Measurements from ENCODE around the gene HK1. TPM values are rescaled to one million over a fixed set of nuclear protein-coding genes. Genes with fewer than 3 reads are reported as not detected.

Gene HK1
- total RNA-seq, 1 donor from 2014 or later, result 110 TPM

DNA sequence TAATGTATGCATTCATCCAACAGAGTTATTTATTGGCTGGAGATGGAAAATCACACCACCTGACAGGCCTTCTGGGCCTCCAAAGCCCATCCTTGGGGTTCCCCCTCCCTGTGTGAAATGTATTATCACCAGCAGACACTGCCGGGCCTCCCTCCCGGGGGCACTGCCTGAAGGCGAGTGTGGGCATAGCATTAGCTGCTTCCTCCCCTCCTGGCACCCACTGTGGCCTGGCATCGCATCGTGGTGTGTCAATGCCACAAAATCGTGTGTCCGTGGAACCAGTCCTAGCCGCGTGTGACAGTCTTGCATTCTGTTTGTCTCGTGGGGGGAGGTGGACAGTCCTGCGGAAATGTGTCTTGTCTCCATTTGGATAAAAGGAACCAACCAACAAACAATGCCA is 123.1 kb downstream of the HK1 start:
- peak; percentile 84 for DNase-seq (ENCODE audit: low spot score)
- no peaks in the 10 kb centered on the region for H3K9me3 Mint-ChIP-seq (ENCODE audit: low read depth)
- H3K4me1 Mint-ChIP-seq (ENCODE audit: low read depth), result peaks cover 6% of the 10 kb centered on the region
- H3K36me3 Mint-ChIP-seq (ENCODE audit: low read depth), result peaks cover 30% of the 10 kb centered on the region
- no peaks in the 10 kb centered on the region for H3K27me3 Mint-ChIP-seq (ENCODE audit: low read depth)
- H3K27ac Mint-ChIP-seq (ENCODE audit: unreplicated experiment), result no peak overlapping the region
- H3K4me3 Mint-ChIP-seq (ENCODE audit: unreplicated experiment), result no peak overlapping the region
- TF ChIP-seq, protein P1, sequence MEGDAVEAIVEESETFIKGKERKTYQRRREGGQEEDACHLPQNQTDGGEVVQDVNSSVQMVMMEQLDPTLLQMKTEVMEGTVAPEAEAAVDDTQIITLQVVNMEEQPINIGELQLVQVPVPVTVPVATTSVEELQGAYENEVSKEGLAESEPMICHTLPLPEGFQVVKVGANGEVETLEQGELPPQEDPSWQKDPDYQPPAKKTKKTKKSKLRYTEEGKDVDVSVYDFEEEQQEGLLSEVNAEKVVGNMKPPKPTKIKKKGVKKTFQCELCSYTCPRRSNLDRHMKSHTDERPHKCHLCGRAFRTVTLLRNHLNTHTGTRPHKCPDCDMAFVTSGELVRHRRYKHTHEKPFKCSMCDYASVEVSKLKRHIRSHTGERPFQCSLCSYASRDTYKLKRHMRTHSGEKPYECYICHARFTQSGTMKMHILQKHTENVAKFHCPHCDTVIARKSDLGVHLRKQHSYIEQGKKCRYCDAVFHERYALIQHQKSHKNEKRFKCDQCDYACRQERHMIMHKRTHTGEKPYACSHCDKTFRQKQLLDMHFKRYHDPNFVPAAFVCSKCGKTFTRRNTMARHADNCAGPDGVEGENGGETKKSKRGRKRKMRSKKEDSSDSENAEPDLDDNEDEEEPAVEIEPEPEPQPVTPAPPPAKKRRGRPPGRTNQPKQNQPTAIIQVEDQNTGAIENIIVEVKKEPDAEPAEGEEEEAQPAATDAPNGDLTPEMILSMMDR (IDR thresholded peaks at IDR 0.05), result no peak

DNA sequence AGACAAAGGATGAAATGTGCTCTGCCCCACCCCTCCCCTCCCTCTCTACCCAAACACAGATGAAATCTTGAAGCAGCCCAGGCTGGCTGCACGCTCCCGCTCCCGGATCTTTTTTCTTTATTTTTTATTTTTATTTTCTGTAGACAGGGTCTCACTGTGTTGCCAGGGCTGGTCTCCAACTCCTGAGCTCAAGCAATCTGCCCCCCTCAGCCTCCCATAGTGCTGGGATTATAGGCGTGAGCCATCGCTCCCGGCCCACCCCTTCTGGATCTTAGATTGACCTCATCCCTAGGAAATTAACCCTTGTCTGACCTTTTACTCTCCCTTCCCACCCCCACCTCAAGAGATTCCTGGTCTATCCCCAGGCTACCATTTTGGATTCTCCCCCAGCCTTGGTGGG is 124.1 kb downstream of the HK1 start:
- Mint-ChIP-seq H3K9me3 (ENCODE audit: low read depth) (no peaks in the 10 kb centered on the region), H3K4me1 (ENCODE audit: low read depth) (peaks cover 12% of the 10 kb centered on the region), H3K27me3 (ENCODE audit: low read depth) (no peaks in the 10 kb centered on the region), H3K27ac (ENCODE audit: unreplicated experiment) (no peak overlapping the region), H3K36me3 (ENCODE audit: low read depth) (peaks cover 26% of the 10 kb centered on the region), H3K4me3 (ENCODE audit: unreplicated experiment) (no peak overlapping the region)
- TF ChIP-seq, protein P1 (IDR thresholded peaks at IDR 0.05), result no peak
- no peak for DNase-seq (ENCODE audit: low spot score)

DNA sequence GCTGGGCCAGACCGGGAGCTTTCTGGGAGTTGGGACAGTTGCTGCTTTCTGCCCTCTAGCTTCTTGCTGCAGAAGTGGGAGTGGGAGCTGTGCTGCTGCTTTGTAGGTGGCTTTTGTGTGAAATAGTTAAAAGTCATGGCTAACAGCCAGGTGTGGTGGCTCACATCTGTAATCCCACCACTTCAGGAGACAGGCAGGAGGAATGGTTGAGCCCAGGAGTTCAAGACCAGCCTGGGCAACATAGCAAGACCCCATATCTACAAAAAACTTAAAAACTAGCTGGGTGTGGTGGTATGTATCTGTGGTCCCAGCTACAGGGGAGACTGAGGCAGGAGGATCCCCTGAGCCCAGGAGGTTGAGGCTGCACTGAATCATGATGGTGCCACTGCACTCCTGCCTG is 124.8 kb downstream of the HK1 start:
- Mint-ChIP-seq H3K9me3 (ENCODE audit: low read depth) (no peaks in the 10 kb centered on the region), H3K4me3 (ENCODE audit: unreplicated experiment) (no peak overlapping the region), H3K27ac (ENCODE audit: unreplicated experiment) (no peak overlapping the region), H3K27me3 (ENCODE audit: low read depth) (no peaks in the 10 kb centered on the region), H3K4me1 (ENCODE audit: low read depth) (peaks cover 17% of the 10 kb centered on the region), H3K36me3 (ENCODE audit: low read depth) (peaks cover 26% of the 10 kb centered on the region)
- DNase-seq (ENCODE audit: low spot score), result no peak
- TF ChIP-seq, protein P1 (IDR thresholded peaks at IDR 0.05), result no peak

DNA sequence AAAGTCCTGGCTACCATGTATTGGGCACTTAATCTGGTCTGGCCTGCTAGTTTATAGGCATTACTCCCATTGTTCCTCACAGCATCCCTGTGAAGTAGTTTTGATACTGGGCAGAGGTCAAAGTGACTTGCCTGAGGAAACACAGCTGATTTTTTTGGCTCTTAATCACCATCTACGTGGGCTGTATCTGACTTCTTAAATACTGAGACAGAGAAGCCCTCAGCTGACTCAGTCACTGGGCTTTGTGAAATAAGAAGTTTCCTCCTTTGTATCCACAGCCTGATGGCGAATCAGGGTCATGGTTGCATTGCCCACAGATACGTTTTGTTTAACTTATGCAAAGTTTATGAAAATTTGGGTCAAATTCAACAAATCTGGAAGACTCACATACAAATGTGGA is 125.2 kb downstream of the HK1 start:
- no peak overlapping the region for H3K27ac Mint-ChIP-seq (ENCODE audit: unreplicated experiment)
- no peaks in the 10 kb centered on the region for H3K27me3 Mint-ChIP-seq (ENCODE audit: low read depth)
- peaks cover 25% of the 10 kb centered on the region for H3K36me3 Mint-ChIP-seq (ENCODE audit: low read depth)
- no peak overlapping the region for H3K4me3 Mint-ChIP-seq (ENCODE audit: unreplicated experiment)
- no peaks in the 10 kb centered on the region for H3K9me3 Mint-ChIP-seq (ENCODE audit: low read depth)
- H3K4me1 Mint-ChIP-seq (ENCODE audit: low read depth), result peaks cover 21% of the 10 kb centered on the region
- DNase-seq (ENCODE audit: low spot score), result no peak
- TF ChIP-seq, protein P1 (IDR thresholded peaks at IDR 0.05), result no peak

DNA sequence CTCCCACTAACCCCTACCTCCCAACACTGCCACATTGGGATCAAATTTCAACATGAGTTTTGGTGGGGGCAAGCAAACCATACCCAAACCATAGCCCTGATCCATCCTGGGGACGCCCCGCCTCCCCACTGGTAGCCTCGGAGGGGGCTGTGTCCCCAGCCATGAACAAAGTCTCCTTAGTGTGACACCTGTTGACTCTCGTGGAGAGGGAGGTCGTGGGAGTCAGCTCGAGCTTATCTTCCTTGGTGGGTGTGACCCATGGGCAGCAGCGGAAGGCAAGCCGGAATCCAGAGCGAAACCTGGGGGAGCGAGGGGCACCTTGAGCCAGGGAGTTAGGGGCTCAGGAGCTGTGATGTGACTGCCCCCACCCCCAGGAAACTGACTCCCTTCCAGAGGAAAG is 126.5 kb downstream of the HK1 start:
- DNase-seq (ENCODE audit: low spot score), result no peak
- no peak overlapping the region for H3K27ac Mint-ChIP-seq (ENCODE audit: unreplicated experiment)
- H3K36me3 Mint-ChIP-seq (ENCODE audit: low read depth), result peaks cover 20% of the 10 kb centered on the region
- no peaks in the 10 kb centered on the region for H3K9me3 Mint-ChIP-seq (ENCODE audit: low read depth)
- TF ChIP-seq, protein P1 (IDR thresholded peaks at IDR 0.05), result no peak
- no peaks in the 10 kb centered on the region for H3K27me3 Mint-ChIP-seq (ENCODE audit: low read depth)
- H3K4me1 Mint-ChIP-seq (ENCODE audit: low read depth), result peaks cover 25% of the 10 kb centered on the region
- H3K4me3 Mint-ChIP-seq (ENCODE audit: unreplicated experiment), result no peak overlapping the region

Data from chondrocyte (in vitro differentiated cells).